HFFc6 (cell line): ENCODE data around the gene GSTT2. TPM values are rescaled to one million over a fixed set of nuclear protein-coding genes. Genes with fewer than 3 reads are reported as not detected.
"Not testable (repeated sequence)": the region's sequence is repeated elsewhere in the genome, so short reads cannot be mapped to it uniquely, and the experiment has no call there.

Experiments used
- DNase-seq: peaks from one replicate; pipeline ENCODE4 v3.0.0-alpha.2; 2018
- H3K27ac Mint-ChIP-seq: 2 replicates; pipeline ENCODE4 v1.8.0; 2020; ENCODE audit warnings: mild to moderate bottlenecking, mixed read lengths
- H3K27me3 Mint-ChIP-seq: 2 replicates; pipeline ENCODE4 v1.8.0; 2021; ENCODE audit warnings: mild to moderate bottlenecking, moderate library complexity, mixed read lengths; ENCODE audit not compliant: insufficient read depth
- H3K36me3 Mint-ChIP-seq: 2 replicates; pipeline ENCODE4 v1.8.0; 2021; ENCODE audit warnings: low read depth, mixed read lengths
- H3K4me1 Mint-ChIP-seq: 2 replicates; pipeline ENCODE4 v1.8.0; 2020; ENCODE audit warnings: low read depth, mixed read lengths
- H3K4me3 Mint-ChIP-seq: 2 replicates; pipeline ENCODE4 v1.8.0; 2020; ENCODE audit warnings: mild to moderate bottlenecking, moderate library complexity, mixed read lengths
- H3K9me3 Mint-ChIP-seq: 2 replicates; pipeline ENCODE4 v1.8.0; 2020; ENCODE audit warnings: mild to moderate bottlenecking, mixed read lengths
- total RNA-seq, 6 experiments: library from RNA; stranded (reverse); fragmentation: NEBNext Ultra II Directional; extraction: Animal tissue kit (Norgen Biotek cat#: 25700); gene quantifications; 2 replicates in 1 of 6; 3 replicates in 5 of 6; pipeline ENCODE4 v1.2.3, GENCODE V29; 2021
- TF ChIP-seq, protein P1 (sequence below): fragments of 200-600 bp; sonication (generic); IDR thresholded peaks from 2 replicates; pipeline ENCODE4 v1.5.0; 2021; ENCODE audit warnings: antibody characterized with exemption, mild to moderate bottlenecking

GSTT2 gene
- total RNA-seq, 6 experiments from 2014 or later, result 0.38 to 0.64 (median 0.43) TPM; not detected in 1

DNA sequence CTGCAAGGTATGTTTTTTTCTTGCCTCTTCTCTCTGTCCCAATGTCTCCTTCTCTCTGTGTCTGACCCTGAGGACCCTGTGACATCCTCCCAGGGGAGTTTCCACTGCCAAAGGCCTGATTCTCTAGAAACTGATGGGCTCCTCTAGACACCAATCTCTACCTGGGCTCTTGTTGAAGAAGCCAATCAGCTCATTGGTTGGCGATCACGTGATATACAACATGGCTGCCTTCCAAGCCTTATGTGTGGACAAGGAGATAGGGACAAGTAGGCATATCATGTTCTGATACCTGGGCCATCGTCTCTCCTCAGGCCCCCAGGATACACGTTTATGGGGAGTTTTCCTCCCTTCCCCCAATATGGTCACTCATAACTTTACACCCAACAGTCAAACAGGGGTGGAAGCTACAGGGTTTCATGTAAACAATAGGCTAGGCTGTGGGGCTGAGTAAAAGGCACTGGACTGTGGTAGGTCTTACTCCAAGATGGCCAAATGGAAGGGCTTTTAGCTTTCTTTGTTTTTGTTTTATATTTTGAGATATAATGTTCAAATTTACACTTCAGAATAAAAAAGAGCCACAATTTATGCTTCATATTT, 13.7 kb downstream of the GSTT2 start:
- not testable (repeated sequence) for H3K4me3 Mint-ChIP-seq, DNase-seq, H3K27me3 Mint-ChIP-seq, H3K4me1 Mint-ChIP-seq, H3K9me3 Mint-ChIP-seq, H3K36me3 Mint-ChIP-seq, H3K27ac Mint-ChIP-seq

DNA sequence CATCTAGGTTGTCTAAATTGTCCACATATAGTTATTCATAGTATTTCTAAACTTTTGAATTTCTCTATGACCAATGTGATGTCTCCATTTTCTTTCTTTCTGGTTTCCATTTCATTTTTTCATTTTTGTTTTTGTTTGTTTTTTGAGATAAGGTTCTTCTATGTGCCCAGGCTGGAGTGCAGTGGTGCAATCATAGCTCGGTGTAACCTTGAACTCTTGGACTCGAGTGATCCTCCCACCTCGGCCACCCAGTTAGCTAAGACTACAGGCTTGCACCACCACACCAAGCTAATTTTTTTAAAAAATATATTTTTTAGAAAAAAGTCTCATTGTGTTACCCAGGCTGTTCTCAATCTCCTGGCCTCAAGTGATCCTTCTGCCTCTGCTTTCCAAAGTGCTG, 17.2 kb downstream of the GSTT2 start:
- Mint-ChIP-seq H3K9me3 (no peaks in the 10 kb centered on the region), H3K27me3 (peaks cover 2% of the 10 kb centered on the region), H3K36me3 (no peaks in the 10 kb centered on the region), H3K4me1 (no peaks in the 10 kb centered on the region), H3K27ac (no peak overlapping the region), H3K4me3 (no peak overlapping the region)
- TF ChIP-seq, protein P1, sequence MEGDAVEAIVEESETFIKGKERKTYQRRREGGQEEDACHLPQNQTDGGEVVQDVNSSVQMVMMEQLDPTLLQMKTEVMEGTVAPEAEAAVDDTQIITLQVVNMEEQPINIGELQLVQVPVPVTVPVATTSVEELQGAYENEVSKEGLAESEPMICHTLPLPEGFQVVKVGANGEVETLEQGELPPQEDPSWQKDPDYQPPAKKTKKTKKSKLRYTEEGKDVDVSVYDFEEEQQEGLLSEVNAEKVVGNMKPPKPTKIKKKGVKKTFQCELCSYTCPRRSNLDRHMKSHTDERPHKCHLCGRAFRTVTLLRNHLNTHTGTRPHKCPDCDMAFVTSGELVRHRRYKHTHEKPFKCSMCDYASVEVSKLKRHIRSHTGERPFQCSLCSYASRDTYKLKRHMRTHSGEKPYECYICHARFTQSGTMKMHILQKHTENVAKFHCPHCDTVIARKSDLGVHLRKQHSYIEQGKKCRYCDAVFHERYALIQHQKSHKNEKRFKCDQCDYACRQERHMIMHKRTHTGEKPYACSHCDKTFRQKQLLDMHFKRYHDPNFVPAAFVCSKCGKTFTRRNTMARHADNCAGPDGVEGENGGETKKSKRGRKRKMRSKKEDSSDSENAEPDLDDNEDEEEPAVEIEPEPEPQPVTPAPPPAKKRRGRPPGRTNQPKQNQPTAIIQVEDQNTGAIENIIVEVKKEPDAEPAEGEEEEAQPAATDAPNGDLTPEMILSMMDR, result no peak
- DNase-seq, result no peak

- peaks cover 11% of the 10 kb centered on the region for H3K27me3 Mint-ChIP-seq
- not testable (repeated sequence) for H3K4me3 Mint-ChIP-seq, H3K27ac Mint-ChIP-seq, H3K36me3 Mint-ChIP-seq, DNase-seq, H3K4me1 Mint-ChIP-seq, H3K9me3 Mint-ChIP-seq
Observed at GRCh38 chr22:23999779-24000178, 19.8 kb downstream of the GSTT2 start.

DNA sequence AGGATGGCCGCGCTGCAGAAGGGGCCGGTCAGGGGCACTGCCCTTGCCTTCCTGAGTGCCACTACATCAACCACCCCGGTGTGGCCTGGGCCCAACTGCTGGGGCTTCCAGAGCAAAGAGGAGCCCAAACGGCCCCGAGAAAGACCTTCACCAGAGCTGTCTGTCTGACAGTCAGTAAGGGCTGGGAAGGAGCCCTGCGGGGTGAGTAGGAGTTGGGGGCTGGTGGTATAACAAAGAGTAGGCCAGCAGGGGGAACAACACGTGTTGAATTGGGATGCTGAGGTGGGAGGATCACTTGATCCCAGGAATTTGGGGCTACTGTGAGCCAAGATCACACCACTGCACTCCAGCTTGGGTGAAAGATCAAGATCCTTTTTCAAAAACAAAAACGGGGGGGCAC, 21.4 kb downstream of the GSTT2 start:
- no peaks in the 10 kb centered on the region for H3K9me3 Mint-ChIP-seq
- H3K4me3 Mint-ChIP-seq, result no peak overlapping the region
- H3K27ac Mint-ChIP-seq, result no peak overlapping the region
- TF ChIP-seq, protein P1, result no peak
- DNase-seq, result no peak
- no peaks in the 10 kb centered on the region for H3K36me3 Mint-ChIP-seq
- H3K4me1 Mint-ChIP-seq, result no peaks in the 10 kb centered on the region
- peaks cover 12% of the 10 kb centered on the region for H3K27me3 Mint-ChIP-seq

DNA sequence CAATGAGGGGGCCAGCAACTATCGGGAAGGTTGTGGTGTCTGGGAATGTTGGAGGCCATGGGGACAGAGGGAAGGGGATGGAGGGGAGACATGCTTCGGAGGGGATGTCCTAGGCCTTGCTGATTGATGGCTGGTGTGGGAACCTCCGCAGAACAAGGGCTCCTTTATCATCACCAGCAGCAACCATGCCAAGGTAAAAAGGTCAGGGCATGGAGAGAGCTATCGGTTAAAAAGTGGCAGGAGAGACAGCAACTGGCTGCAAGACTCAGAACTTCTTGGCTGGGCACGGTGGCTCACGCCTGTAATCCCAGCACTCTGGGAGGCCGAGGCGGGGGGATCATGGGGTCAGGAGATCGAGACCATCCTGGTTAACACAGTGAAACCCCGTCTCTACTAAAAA, 22.3 kb downstream of the GSTT2 start:
- no peak overlapping the region for H3K4me3 Mint-ChIP-seq

GRCh38 chr22:24002851-24003250, 22.9 kb downstream of the GSTT2 start:
- H3K27me3 Mint-ChIP-seq, result peaks cover 24% of the 10 kb centered on the region
- TF ChIP-seq, protein P1, result no peak
- no peaks in the 10 kb centered on the region for H3K4me1 Mint-ChIP-seq
- H3K36me3 Mint-ChIP-seq, result no peaks in the 10 kb centered on the region
- no peak overlapping the region for H3K4me3 Mint-ChIP-seq
- H3K27ac Mint-ChIP-seq, result no peak overlapping the region
- no peaks in the 10 kb centered on the region for H3K9me3 Mint-ChIP-seq
- no peak for DNase-seq

More for the DNA sequence above, 22.3 kb downstream of the GSTT2 start:
- no peak for DNase-seq
- H3K36me3 Mint-ChIP-seq, result no peaks in the 10 kb centered on the region
- no peak overlapping the region for H3K27ac Mint-ChIP-seq
- TF ChIP-seq, protein P1, result no peak
- peaks cover 21% of the 10 kb centered on the region for H3K27me3 Mint-ChIP-seq
- no peaks in the 10 kb centered on the region for H3K9me3 Mint-ChIP-seq
- no peaks in the 10 kb centered on the region for H3K4me1 Mint-ChIP-seq

- Mint-ChIP-seq H3K4me1 (no peaks in the 10 kb centered on the region), H3K27me3 (peaks cover 25% of the 10 kb centered on the region), H3K27ac (no peak overlapping the region), H3K36me3 (no peaks in the 10 kb centered on the region), H3K4me3 (no peak overlapping the region), H3K9me3 (no peaks in the 10 kb centered on the region)
- TF ChIP-seq, protein P1, result no peak
- no peak for DNase-seq
Observed at GRCh38 chr22:24003887-24004286, 24.0 kb downstream of the GSTT2 start.
